IPS-20b (cell line): ENCODE data around the gene KCNIP2.

ENCODE experiments used
- H3K27ac ChIP-seq: one replicate; pipeline ENCODE4 v1.5.1; 2013; ENCODE audit warnings: low read length
- H3K27me3 ChIP-seq: 2 replicates; pipeline ENCODE4 v1.6.1; 2013; ENCODE audit warnings: mild to moderate bottlenecking, low read length, inconsistent platforms; ENCODE audit not compliant: insufficient read depth
- H3K36me3 ChIP-seq: 2 replicates; pipeline ENCODE4 v1.6.1; 2013; ENCODE audit warnings: low read depth, mild to moderate bottlenecking, inconsistent platforms, low read length, moderate library complexity; ENCODE audit not compliant: insufficient read depth
- H3K4me1 ChIP-seq: 2 replicates; pipeline ENCODE4 v1.6.1; 2013; ENCODE audit warnings: mild to moderate bottlenecking, control low read depth, inconsistent platforms, low read length, moderate library complexity; ENCODE audit not compliant: insufficient read depth
- H3K4me3 ChIP-seq: 2 replicates; pipeline ENCODE4 v1.5.1; 2013; ENCODE audit warnings: mild to moderate bottlenecking, low read length, inconsistent platforms
- H3K9ac ChIP-seq: 2 replicates; pipeline ENCODE4 v1.6.1; 2013; ENCODE audit warnings: low read depth, mild to moderate bottlenecking, inconsistent platforms, low read length, moderate library complexity
- H3K9me3 ChIP-seq: 2 replicates; pipeline ENCODE4 v1.6.1; 2013; ENCODE audit warnings: mild to moderate bottlenecking, low read depth, low read length, inconsistent platforms; ENCODE audit not compliant: insufficient read depth

The KCNIP2 gene

GRCh38 chr10:101818119-101818871, 25.3 kb downstream of the KCNIP2 start, which contains the start of gene OGA:
OGA (minus strand) TSS chr10:101818444; CDS start chr10:101818022, 422 bp downstream.
- peaks cover 3% of the 10 kb centered on the region for H3K36me3 ChIP-seq
- H3K4me3 ChIP-seq = peak within 1 kb of the TSS; percentile 97
- peak within 1 kb of the TSS; percentile 98 for H3K27ac ChIP-seq
- no peaks in the 10 kb centered on the region for H3K27me3 ChIP-seq
- H3K9ac ChIP-seq = peak within 1 kb of the TSS; percentile 98
- no peaks in the 10 kb centered on the region for H3K9me3 ChIP-seq
- H3K4me1 ChIP-seq = 0 out of 2 replicates have a peak, but pooled peaks cover 5% of the 10 kb centered on the region

- peaks cover 11% of the 10 kb centered on the region for H3K36me3 ChIP-seq
- no peaks in the 10 kb centered on the region for H3K27me3 ChIP-seq
- H3K27ac ChIP-seq = peak overlapping the region; percentile 44
- H3K4me1 ChIP-seq = 0 out of 2 replicates have a peak, but pooled peaks cover 5% of the 10 kb centered on the region
- peak overlapping the region; percentile 97 for H3K4me3 ChIP-seq
- peak overlapping the region; percentile 98 for H3K9ac ChIP-seq
- no peaks in the 10 kb centered on the region for H3K9me3 ChIP-seq
Observed at GRCh38 chr10:101817337-101818118, 26.1 kb downstream of the KCNIP2 start.

- Histone ChIP-seq H3K27ac (peak overlapping the region; percentile 44), H3K4me3 (peak overlapping the region; percentile 97), H3K9ac (peak overlapping the region; percentile 98), H3K36me3 (peaks cover 17% of the 10 kb centered on the region), H3K9me3 (no peaks in the 10 kb centered on the region), H3K4me1 (0 out of 2 replicates have a peak, but pooled peaks cover 5% of the 10 kb centered on the region), H3K27me3 (no peaks in the 10 kb centered on the region)
Observed at GRCh38 chr10:101816913-101817336, 26.7 kb downstream of the KCNIP2 start.

- H3K27ac ChIP-seq = no peak overlapping the region
- H3K4me1 ChIP-seq = 0 out of 2 replicates have a peak, but pooled peaks cover 5% of the 10 kb centered on the region
- peak overlapping the region; percentile 98 for H3K9ac ChIP-seq
- peak overlapping the region; percentile 97 for H3K4me3 ChIP-seq
- no peaks in the 10 kb centered on the region for H3K9me3 ChIP-seq
- no peaks in the 10 kb centered on the region for H3K27me3 ChIP-seq
- peaks cover 22% of the 10 kb centered on the region for H3K36me3 ChIP-seq
Observed at GRCh38 chr10:101816376-101816775, 27.2 kb downstream of the KCNIP2 start.

DNA sequence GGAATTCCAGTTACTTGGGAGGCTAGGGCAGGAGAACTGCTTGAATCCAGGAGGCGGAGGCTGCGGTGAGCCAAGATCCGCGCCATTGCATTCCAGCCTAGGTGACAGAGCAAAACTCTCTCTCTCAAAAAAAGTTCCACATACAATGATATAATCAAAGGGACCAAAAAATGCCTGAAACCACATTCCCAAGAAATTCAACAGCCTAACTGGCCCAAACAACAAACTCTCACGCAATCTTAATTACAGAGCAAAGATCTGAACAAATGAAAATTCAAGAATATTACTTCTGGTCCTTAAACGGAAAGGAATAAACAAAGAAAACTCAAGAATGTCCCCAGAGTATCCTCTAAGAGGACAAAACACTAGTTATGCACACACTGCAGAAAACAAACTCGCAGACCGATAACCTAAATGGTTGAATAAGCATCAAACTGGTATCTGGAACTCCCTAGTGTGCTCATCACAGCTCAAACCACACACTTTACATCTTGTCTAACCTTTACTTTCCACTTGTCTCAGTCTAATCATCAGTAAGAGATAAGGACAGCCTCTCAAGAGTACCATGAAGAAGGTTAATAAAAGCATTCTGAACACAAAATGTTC, 29.0 kb downstream of the KCNIP2 start:
- Histone ChIP-seq H3K9ac (peak overlapping the region; percentile 4; the same call in 1 of the 2 replicates), H3K36me3 (peaks cover 40% of the 10 kb centered on the region), H3K9me3 (no peaks in the 10 kb centered on the region), H3K4me1 (0 out of 2 replicates have a peak, but pooled peaks cover 5% of the 10 kb centered on the region), H3K27me3 (no peaks in the 10 kb centered on the region), H3K27ac (no peak overlapping the region), H3K4me3 (peak overlapping the region; percentile 97)

DNA sequence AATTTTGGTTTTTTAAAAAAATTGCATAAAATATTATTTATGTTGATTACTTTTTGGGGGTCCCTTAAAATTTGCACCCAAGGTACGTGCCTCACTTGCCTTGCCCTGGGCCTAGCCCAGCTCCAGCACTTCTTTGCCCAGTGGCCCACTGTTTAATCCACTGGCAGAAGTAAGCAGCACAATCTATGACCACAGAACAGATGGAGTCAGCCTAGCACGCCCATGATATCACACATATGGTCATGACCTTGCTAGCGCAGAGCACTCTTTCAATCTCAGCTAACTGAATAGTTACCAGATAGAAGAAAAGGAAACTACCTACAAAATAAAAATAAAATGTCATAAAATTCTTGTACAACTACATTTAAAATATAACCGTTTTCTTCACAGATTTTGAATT, 31.0 kb downstream of the KCNIP2 start:
- Histone ChIP-seq H3K9ac (no peak overlapping the region), H3K27me3 (no peaks in the 10 kb centered on the region), H3K9me3 (no peaks in the 10 kb centered on the region), H3K36me3 (peaks cover 60% of the 10 kb centered on the region), H3K4me3 (no peak overlapping the region), H3K27ac (no peak overlapping the region), H3K4me1 (0 out of 2 replicates have a peak, but pooled peaks cover 5% of the 10 kb centered on the region)

DNA sequence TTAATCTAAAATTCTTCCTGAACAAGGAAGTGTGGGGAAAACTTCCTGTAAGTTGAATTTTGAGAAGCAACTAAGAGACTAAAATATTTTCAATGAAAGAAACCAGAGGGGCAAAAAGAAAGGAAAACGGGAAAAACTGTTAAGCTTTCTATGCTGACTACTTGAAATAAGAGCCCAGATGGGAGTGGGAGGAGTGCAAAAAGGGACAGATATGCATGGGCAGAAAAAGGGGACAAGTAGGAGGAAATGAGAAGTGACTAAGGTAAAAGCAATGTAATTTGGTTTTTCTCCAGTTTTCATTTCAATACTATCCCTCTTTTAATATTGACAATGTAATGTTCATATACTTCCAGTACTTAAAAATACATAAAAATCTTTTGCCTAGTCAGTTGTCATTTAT, 36.4 kb downstream of the KCNIP2 start:
- Histone ChIP-seq H3K9me3 (no peaks in the 10 kb centered on the region), H3K4me1 (no peaks in the 10 kb centered on the region), H3K4me3 (no peak overlapping the region), H3K27me3 (no peaks in the 10 kb centered on the region), H3K36me3 (peaks cover 97% of the 10 kb centered on the region), H3K27ac (no peak overlapping the region), H3K9ac (no peak overlapping the region)

GRCh38 chr10:101803511-101803910, 40.1 kb downstream of the KCNIP2 start:
- H3K4me3 ChIP-seq = no peak overlapping the region
- H3K36me3 ChIP-seq = peaks cover 97% of the 10 kb centered on the region
- no peak overlapping the region for H3K27ac ChIP-seq
- H3K4me1 ChIP-seq = no peaks in the 10 kb centered on the region
- H3K27me3 ChIP-seq = no peaks in the 10 kb centered on the region
- no peaks in the 10 kb centered on the region for H3K9me3 ChIP-seq
- no peak overlapping the region for H3K9ac ChIP-seq

DNA sequence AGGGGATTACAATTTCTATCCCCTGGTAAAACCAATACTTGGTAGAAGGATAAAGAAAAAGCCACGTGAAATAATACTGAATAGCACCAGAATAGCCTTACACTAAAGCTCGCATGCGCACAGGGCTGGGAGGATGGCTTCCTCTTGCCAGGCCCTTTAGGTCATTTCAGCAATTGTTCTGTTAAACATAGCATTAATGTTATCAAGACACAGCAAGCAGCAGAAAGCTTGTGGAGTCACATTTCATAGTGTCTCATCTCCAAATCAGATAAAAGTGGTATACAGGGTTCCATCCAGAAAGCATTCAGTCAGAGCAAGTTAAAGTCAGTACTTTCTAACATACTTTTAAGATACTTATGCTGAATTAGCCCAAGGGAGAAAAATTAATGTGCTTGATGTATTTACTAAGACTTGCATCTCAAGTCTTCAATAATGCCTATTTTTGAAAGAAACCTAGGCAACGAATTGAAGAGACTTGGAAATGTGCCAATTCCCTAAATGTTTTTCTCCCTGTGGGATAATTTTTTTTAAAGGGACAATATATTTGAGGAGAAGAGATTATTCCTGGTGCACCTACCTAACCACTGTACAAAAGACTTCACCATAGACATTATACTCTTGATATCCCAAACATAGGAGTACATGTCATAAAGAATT, 46.1 kb downstream of the KCNIP2 start:
- no peaks in the 10 kb centered on the region for H3K27me3 ChIP-seq
- H3K36me3 ChIP-seq = peaks cover 100% of the 10 kb centered on the region
- H3K9ac ChIP-seq = no peak overlapping the region

DNA sequence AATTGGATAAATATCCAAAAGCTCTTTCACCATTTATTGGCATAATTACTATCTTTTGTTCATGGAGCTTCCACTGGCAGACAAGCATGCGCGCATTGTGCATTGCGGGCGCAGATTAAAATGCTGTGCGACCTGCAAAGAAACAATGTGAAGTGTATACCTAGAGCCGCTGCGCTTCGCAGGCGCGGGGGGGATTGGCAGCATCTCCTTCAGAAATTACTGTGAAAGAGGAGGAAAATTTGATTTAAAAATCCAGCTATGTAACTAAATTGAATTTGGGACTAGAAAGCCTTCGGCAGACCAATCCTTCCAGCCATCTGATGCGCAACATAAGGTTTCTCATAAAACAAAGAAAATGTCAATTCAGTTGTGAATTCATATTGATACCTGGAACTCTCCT, 50.1 kb downstream of the KCNIP2 start:
- Histone ChIP-seq H3K9ac (no peak overlapping the region), H3K36me3 (peaks cover 95% of the 10 kb centered on the region), H3K4me1 (no peaks in the 10 kb centered on the region), H3K9me3 (no peaks in the 10 kb centered on the region), H3K27ac (no peak overlapping the region), H3K4me3 (no peak overlapping the region), H3K27me3 (no peaks in the 10 kb centered on the region)

More for the DNA sequence above, 46.1 kb downstream of the KCNIP2 start:
- H3K4me3 ChIP-seq = no peak overlapping the region
- H3K27ac ChIP-seq = no peak overlapping the region
- no peaks in the 10 kb centered on the region for H3K4me1 ChIP-seq
- H3K9me3 ChIP-seq = no peaks in the 10 kb centered on the region

DNA sequence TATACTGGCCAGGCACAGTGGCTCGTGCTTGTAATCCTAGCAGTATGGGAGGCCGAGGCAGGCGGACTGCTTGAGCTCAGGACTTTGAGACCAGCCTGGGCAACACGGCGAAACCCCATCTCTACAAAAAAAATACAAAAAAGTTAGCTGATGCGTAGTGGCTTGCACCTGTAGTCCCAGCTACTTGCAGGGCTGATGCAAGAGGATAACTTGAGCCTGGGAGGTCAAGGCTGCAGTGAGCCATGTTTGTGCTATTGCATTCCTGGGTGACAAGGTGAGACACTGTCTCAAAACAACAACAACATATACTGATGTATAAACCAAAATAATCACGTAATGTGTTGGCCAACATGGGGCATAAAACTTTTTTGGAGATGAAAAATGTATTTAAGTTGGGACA, 53.9 kb downstream of the KCNIP2 start:
- Histone ChIP-seq H3K36me3 (peaks cover 92% of the 10 kb centered on the region), H3K27ac (no peak overlapping the region), H3K9me3 (no peaks in the 10 kb centered on the region), H3K4me1 (no peaks in the 10 kb centered on the region), H3K4me3 (no peak overlapping the region), H3K9ac (no peak overlapping the region), H3K27me3 (no peaks in the 10 kb centered on the region)
